CD1c-positive myeloid dendritic cell (primary cell): ENCODE measurements around the gene FOSB.

Experiments used
- DNase-seq: peaks from one replicate; pipeline ENCODE4 v3.0.0-alpha.2; 2016; ENCODE audit errors: extremely low spot score

FOSB gene

DNA sequence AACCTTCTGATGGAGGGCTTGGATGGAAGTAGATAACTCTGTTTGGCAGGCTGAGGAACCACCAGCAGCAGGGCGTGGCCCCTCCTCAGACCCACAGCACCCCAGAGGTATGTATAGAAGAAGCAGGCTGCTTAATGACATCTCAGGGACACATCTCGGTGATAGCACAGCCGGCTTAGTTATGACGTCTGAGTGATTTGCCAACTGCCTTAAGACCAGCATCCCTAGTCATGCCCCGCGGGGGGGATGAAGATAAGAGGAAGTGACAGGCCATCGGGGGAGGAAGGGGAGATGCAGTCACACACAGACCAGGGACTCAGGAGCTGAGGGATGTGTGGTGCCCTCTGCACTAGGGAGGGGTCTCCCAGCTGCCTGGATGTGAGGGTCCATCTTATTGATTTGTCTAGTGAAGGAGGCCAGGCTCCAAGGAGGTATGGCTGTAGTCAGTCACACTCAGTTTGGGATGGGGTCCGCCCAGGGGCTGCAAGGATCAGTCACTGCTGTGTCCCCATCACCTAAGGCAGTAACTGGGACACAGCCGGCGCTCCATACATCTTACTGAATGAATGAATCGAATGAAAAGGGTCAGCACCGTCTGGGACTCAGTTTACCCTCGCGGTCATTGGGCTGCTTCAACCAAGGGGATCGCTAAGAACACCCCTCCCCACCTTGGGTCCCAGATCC, 24.9 kb upstream of the FOSB start:
- DNase-seq, result peak; percentile 94

DNA sequence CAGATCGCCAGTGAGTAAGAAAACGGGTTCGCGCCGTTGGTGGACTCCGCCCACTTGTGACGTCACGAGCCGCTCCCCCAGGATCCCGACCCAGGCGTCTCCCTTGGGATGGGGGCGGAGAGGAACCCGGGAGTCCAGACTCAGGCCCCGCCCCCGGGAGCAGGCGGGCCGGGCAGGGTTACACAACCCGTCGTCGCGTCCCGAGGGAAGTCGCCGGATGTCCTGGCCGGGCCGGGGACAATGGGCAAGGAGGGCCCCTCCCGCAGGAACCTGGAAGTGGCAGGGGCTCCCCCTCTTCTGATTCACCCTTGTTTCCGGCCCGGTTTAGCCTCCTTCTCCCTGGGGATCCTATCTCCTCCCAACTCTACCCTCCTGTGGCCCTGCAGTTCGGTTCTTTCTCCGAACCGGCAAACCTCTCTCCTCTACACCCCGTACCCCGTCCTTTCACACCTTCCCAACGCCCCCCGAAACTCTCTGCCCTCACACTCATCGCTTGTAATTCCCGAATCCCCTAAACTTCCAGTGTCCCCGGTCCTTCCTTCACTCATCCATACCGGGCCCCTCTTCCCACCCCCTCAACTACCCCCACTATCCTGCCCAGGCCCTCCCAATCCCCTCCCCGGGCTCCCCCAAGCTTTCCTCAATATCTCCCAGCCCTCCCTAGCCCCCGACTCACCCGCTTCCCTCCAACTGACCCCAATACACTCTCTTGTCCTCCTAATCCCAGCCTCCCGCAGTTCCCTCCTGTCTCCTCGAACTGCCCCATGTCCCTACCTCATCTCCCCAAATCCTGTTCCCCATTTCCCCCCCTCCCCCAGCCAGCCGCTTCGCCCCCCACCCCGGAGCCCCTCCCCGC, 24.1 kb upstream of the FOSB start:
- peak; percentile 97 for DNase-seq

DNA sequence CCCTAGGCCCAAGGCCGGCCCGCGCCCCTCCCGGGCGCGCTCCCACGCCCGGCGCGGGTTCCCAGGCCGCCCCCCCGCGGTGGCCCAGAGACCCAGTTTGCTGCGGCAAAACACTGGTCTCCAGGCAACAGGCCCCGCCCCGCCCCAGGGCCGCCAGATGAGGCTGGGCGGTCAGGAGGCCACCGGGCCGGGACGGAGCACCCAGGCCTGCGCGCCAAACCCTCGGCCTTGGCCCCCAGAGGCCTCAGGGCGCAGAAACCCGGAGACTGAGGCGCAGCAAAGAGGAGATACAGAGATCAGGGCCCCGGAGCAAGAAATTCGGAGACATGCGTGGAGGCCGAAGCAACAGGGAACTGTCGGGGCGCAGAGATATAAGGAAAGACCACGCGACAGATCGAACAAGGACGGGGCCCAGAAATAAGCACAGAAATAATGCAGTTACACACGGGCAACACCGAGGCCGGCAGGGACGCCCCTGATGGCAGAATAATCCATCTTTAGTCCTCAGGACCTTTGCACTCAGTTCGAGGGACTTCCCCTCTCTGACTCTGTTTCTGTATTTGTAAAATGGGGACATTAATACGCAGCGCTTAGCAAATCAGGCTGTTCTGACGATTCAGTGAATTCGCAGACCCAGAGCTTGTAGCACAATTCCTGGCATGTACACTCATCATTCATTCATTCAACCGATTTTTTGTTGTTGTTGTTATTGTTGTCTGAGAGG, 23.3 kb upstream of the FOSB start:
- DNase-seq, result peak; percentile 95

GRCh38 chr19:45445139-45445538, 22.7 kb upstream of the FOSB start:
- DNase-seq, result no peak

GRCh38 chr19:45446295-45446694, 21.5 kb upstream of the FOSB start:
- DNase-seq, result peak; percentile 46

- no peak for DNase-seq
These were observed 20.9 kb upstream of the FOSB start for GRCh38 chr19:45446944-45447343.

DNA sequence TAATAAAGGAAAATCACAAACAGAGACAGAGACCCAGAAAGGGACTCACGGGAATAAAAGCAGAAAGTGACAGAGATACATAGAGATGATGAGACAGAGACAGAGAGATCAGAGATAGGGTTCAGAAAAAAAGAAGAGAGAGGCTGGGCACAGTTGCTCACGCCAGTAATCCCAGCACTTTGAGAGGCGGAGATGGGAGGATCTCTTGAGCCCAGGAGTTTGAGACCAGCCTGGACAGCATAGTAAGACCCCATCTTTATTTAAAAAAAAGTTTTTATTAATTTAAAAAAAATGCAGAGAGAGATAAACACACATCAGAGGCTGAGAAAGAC, 19.4 kb upstream of the FOSB start:
- no peak for DNase-seq

GRCh38 chr19:45448887-45449299, 18.9 kb upstream of the FOSB start:
- DNase-seq, result no peak

GRCh38 chr19:45450012-45450333, 17.8 kb upstream of the FOSB start:
- DNase-seq, result peak; percentile 66

GRCh38 chr19:45451131-45451849, 16.5 kb upstream of the FOSB start:
- DNase-seq, result peak; percentile 59

GRCh38 chr19:45451850-45452387, 15.9 kb upstream of the FOSB start:
- no peak for DNase-seq

- peak; percentile 95 for DNase-seq
These were observed 11.9 kb upstream of the FOSB start for GRCh38 chr19:45455707-45456499.

- DNase-seq, result no peak
These were observed 11.3 kb upstream of the FOSB start for GRCh38 chr19:45456500-45456815.

GRCh38 chr19:45457776-45458175, 10.0 kb upstream of the FOSB start:
- no peak for DNase-seq

GRCh38 chr19:45460807-45461347, 6.9 kb upstream of the FOSB start:
- DNase-seq, result no peak

GRCh38 chr19:45462174-45462573, 5.6 kb upstream of the FOSB start:
- no peak for DNase-seq

DNA sequence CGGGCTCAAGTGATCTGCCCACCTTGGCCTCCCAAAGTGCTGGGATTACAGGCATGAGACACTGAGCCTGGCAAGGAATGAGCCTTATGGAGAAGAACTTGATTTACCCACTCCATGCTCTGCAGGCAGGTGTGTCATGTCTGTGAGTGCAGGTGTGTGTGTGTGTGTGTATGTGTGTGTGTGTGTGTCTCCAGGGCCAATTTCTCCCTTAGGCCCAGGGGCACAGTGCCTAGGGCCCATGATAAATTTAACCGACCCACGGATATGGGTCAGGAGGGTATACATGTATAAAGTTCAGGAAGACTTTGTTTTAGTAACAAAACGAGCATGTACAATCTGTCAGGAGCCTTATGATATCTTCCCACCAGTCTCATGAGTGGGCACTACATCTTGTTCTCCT, 4.6 kb upstream of the FOSB start:
- DNase-seq, result no peak

- no peak for DNase-seq
These were observed 3.5 kb upstream of the FOSB start for GRCh38 chr19:45464274-45464673.

DNA sequence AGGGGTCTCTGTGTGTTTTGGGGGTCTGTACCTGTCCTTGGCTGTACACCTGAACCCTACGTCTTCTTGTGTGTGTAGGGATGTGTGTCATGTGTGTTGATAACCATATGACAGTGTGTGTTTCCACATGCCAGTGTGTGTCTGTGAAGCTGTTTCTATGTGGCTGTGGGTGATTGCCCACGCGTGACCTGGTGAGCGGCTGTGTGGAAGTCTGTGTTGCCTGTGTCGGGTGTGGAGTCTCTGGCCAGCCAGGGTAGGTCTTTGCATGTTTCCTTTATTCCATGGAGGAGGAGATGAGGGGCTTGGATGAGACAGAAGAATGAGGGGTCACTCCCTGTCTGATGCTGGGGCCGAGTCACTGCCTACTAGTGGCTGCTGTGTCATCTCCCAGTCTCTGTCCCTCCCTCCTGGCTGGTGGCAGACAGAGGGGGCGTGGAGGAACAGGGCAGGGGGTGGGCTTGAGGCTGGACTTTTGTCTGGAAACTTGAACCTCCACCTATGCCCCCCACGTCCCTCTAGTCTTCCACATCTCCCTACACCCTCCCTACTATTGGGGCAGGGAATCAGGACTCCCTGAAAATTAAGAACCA, 2.8 kb upstream of the FOSB start:
- DNase-seq, result peak; percentile 30

DNA sequence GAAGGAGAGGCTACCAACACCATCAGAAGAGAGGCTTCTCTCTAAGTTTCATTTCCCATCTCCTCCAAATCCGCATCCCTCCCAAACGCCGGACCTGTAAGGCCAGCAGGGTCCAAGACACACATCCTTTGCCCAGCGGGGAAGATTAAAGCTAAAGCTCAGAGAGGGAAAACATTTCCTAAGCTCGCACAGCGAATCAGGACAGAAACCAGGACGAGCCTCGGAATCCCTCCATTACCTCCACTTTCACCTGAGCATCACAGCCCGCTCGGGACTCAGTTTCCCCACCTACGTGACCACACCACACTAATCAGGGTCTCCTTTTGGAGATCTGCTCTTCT, 711 bp upstream of the FOSB start:
- peak; percentile 48 for DNase-seq

DNA sequence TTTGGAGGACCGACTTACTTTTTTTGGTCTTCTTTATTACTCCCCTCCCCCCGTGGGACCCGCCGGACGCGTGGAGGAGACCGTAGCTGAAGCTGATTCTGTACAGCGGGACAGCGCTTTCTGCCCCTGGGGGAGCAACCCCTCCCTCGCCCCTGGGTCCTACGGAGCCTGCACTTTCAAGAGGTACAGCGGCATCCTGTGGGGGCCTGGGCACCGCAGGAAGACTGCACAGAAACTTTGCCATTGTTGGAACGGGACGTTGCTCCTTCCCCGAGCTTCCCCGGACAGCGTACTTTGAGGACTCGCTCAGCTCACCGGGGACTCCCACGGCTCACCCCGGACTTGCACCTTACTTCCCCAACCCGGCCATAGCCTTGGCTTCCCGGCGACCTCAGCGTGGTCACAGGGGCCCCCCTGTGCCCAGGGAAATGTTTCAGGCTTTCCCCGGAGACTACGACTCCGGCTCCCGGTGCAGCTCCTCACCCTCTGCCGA, 409 bp downstream of the FOSB start:
- DNase-seq, result no peak
